Calu3 (cell line): ENCODE measurements around the gene PDLIM4. TPM values are rescaled to one million over a fixed set of nuclear protein-coding genes. Genes with fewer than 3 reads are reported as not detected.

ENCODE experiments used
- BruUV-seq: library from RNA; stranded (reverse); fragments of 400-500 nt; replicated peaks from 2 replicates; lab custom pipeline; 2021; lab: Mats Ljungman, UMichigan
- CTCF ChIA-PET: fragments of 300-600 bp; sonication (Branson Sonifier 250); formaldehyde crosslinking; loops from one replicate; lab custom pipeline; 2022; ENCODE audit warnings: antibody characterized with exemption; lab: Charles Lee
- DNase-seq: peaks from one replicate; pipeline ENCODE4 v3.0.0; 2022
- H3K27ac Mint-ChIP-seq: one replicate; pipeline ENCODE4 v1.8.0; 2022; ENCODE audit warnings: mixed read lengths; ENCODE audit not compliant: unreplicated experiment
- H3K27me3 Mint-ChIP-seq: one replicate; pipeline ENCODE4 v1.8.0; 2022; ENCODE audit warnings: mixed read lengths; ENCODE audit not compliant: unreplicated experiment
- H3K36me3 Mint-ChIP-seq: one replicate; pipeline ENCODE4 v1.8.0; 2022; ENCODE audit warnings: mild to moderate bottlenecking, moderate library complexity, mixed read lengths; ENCODE audit not compliant: insufficient read depth, unreplicated experiment
- H3K4me1 Mint-ChIP-seq: one replicate; pipeline ENCODE4 v1.8.0; 2022; ENCODE audit warnings: mild to moderate bottlenecking, low read depth, mixed read lengths; ENCODE audit not compliant: unreplicated experiment
- H3K4me3 Mint-ChIP-seq: one replicate; pipeline ENCODE4 v1.8.0; 2022; ENCODE audit warnings: mild to moderate bottlenecking, low read depth, moderate library complexity, mixed read lengths; ENCODE audit not compliant: unreplicated experiment
- H3K9me3 Mint-ChIP-seq: one replicate; pipeline ENCODE4 v1.8.0; 2022; ENCODE audit warnings: low read depth, mixed read lengths; ENCODE audit not compliant: unreplicated experiment
- CTCF ChIP-seq: fragments of 200-600 bp; IDR thresholded peaks from one replicate; pipeline ENCODE4 v1.8.0; 2022; ENCODE audit warnings: antibody characterized with exemption; ENCODE audit not compliant: unreplicated experiment
- intact Hi-C: fragments of 100-400 bp; cut with micrococcal nuclease; formaldehyde crosslinking; loops from one replicate; pipeline ENCODE4 v1.10.0; 2022; ENCODE audit not compliant: unreplicated experiment
- total RNA-seq: library from RNA; stranded (reverse); gene quantifications from 2 replicates; pipeline ENCODE4 v1.2.3, GENCODE V29; 2022

The PDLIM4 gene
- total RNA-seq, 1 experiment from 2014 or later: 20.8 TPM

GRCh38 chr5:132260714-132261551 is 3.4 kb downstream of the PDLIM4 start:
- BruUV-seq: no TSS peak
- Mint-ChIP-seq H3K36me3 (peaks cover 29% of the 10 kb centered on the region), H3K27me3 (no peaks in the 10 kb centered on the region), H3K9me3 (no peaks in the 10 kb centered on the region), H3K27ac (peak overlapping the region; percentile 61), H3K4me3 (peak overlapping the region; percentile 42), H3K4me1 (peaks cover 49% of the 10 kb centered on the region)
- intact Hi-C loops: no loop called here
- CTCF ChIA-PET: interaction anchor here (0.5 to 3.4 kb wide), 7 partner anchors 18 to 235 kb away, joined by 3 to 21 read pairs (median 4); partner anchors contain the start of genes P4HA2 and SLC22A4
- TF ChIP-seq CTCF: no peak
- DNase-seq: peak; percentile 81

- Mint-ChIP-seq H3K36me3 (peaks cover 26% of the 10 kb centered on the region), H3K4me3 (no peak overlapping the region), H3K4me1 (peaks cover 57% of the 10 kb centered on the region), H3K27me3 (no peaks in the 10 kb centered on the region), H3K9me3 (no peaks in the 10 kb centered on the region), H3K27ac (no peak overlapping the region)
- no TSS peak for BruUV-seq
- no peak for TF ChIP-seq CTCF
- no peak for DNase-seq
- CTCF ChIA-PET: interaction anchor here (0.5 to 3.4 kb wide), 3 partner anchors 24 to 109 kb away, joined by 4 to 21 read pairs (median 7); partner anchors contain the start of gene SLC22A4
- intact Hi-C loops: no loop called here
Measured at GRCh38 chr5:132261881-132262845, 4.7 kb downstream of the PDLIM4 start.

GRCh38 chr5:132262882-132263547 is 5.5 kb downstream of the PDLIM4 start:
- Mint-ChIP-seq H3K27me3 (no peaks in the 10 kb centered on the region), H3K36me3 (peaks cover 21% of the 10 kb centered on the region), H3K9me3 (no peaks in the 10 kb centered on the region), H3K4me1 (peaks cover 65% of the 10 kb centered on the region), H3K27ac (no peak overlapping the region), H3K4me3 (no peak overlapping the region)
- intact Hi-C loops: no loop called here
- TF ChIP-seq CTCF: no peak
- BruUV-seq: no TSS peak
- DNase-seq: no peak
- CTCF ChIA-PET: interaction anchor here (1.6 kb wide), 1 partner anchor 31 kb away, joined by 7 read pairs; the partner anchor contains the start of gene SLC22A4
